ELF-1 (cell line): ENCODE results near the gene NXPE2.

Experiments
- DNase-seq: peaks from one replicate; pipeline ENCODE4 v3.0.0-alpha.2; 2016; ENCODE audit warnings: low read depth, low spot score

The NXPE2 gene

GRCh38 chr11:114745150-114745671 is 66.9 kb downstream of the NXPE2 start:
- DNase-seq = no peak

- DNase-seq = no peak
Measured at GRCh38 chr11:114746013-114746412, 67.7 kb downstream of the NXPE2 start.
